ENCODE results near the gene NARF.
A peak's percentile ranks its signal among the peaks of the same experiment; 100 is the strongest.

NARF gene

GRCh38 chr17:82474223-82475010 lies 15.9 kb downstream of the NARF start:
- DNase-seq (ENCODE audit: low read depth), result no peak

GRCh38 chr17:82475458-82475857 lies 16.9 kb downstream of the NARF start:
- DNase-seq (ENCODE audit: low read depth), result no peak

DNA sequence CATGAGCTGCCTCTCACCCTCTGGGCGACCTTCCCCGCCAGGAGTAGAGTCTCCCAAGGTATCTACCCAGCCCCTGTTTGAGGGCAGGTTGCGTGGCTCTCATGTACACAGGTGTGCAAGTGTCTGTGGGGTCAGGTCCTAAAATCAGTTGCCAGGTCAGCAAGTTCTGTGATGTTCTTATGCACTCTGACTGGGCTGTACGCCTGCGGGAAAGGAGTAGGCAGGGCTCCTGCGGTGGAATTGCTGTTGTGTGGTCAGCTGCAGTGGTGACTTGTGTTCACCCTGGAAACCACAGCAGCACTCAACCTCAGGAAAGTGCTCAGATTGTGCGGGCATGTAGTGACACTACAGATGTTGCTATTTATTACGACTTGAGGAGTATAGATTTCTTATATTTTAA lies 19.4 kb downstream of the NARF start:
- DNase-seq (ENCODE audit: low read depth), result no peak

GRCh38 chr17:82479602-82480001 lies 21.1 kb downstream of the NARF start:
- DNase-seq (ENCODE audit: low read depth), result no peak

DNA sequence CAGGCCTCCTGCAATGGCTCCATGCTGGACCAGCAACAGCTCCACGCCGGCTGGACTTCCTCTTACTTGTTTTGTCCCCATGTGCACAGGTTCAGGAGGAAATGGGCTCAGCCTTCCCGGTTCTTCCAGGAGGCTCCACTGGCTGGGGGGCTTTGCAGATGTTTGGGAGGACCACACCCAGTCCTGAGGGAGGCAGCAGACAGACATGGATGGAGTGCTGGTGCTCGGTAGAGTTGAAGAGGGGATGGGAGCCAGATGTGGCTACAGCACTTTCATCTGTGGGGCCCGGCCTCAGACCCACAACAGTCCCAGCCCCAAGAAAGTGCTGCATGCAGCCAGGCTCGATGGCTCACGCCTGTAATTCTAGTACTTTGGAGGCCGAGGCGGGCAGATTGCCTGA lies 21.8 kb downstream of the NARF start:
- DNase-seq (ENCODE audit: low read depth), result no peak

DNA sequence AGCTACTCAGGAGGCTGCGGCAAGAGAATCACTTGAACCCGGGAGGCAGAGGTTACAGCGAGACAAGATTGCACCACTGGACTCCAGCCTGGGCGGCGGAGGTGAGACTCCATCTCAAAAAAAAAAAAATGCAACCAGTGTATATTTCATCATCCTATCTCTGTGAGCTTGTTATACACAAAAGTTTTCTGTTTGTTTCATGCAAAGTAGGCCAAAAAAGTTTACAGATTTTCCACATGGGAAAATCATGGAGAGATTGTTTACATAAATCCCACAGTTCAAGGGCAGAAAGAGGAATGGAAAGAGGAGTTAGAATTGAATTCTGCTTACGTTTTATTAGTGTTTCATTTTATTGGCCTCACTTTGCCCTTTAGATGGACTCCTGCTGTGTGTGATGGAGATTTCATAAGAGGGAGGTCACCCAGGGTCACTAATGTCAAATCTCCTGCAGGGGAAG lies 24.7 kb downstream of the NARF start:
- DNase-seq (ENCODE audit: low read depth), result no peak

- DNase-seq (ENCODE audit: low read depth), result no peak
These were observed 25.3 kb downstream of the NARF start for GRCh38 chr17:82483836-82484235.

GRCh38 chr17:82486231-82487094 lies 27.9 kb downstream of the NARF start:
- DNase-seq (ENCODE audit: low read depth), result no peak

- DNase-seq (ENCODE audit: low read depth), result no peak
These were observed 29.4 kb downstream of the NARF start for GRCh38 chr17:82487910-82488309.

DNA sequence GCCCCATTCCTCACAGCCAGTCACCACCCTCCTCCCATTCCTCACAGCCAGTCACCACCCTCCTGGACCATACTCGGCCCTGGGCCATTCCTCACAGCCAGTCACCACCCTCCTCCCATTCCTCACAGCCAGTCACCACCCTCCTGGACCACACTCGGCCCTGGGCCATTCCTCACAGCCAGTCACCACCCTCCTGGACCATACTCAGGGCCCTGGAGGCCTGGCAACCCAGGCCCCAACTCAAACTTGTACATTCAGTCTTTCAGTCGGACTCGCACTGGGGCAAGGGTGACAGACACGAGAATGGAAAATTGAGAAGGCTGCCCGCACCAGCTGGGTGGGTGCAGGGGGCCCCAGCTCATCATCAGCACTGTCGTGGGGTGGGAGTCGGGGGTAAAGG lies 30.6 kb downstream of the NARF start:
- DNase-seq (ENCODE audit: low read depth), result no peak

- no peak for DNase-seq (ENCODE audit: low read depth)
These were observed 31.4 kb downstream of the NARF start for GRCh38 chr17:82489851-82490511.

DNA sequence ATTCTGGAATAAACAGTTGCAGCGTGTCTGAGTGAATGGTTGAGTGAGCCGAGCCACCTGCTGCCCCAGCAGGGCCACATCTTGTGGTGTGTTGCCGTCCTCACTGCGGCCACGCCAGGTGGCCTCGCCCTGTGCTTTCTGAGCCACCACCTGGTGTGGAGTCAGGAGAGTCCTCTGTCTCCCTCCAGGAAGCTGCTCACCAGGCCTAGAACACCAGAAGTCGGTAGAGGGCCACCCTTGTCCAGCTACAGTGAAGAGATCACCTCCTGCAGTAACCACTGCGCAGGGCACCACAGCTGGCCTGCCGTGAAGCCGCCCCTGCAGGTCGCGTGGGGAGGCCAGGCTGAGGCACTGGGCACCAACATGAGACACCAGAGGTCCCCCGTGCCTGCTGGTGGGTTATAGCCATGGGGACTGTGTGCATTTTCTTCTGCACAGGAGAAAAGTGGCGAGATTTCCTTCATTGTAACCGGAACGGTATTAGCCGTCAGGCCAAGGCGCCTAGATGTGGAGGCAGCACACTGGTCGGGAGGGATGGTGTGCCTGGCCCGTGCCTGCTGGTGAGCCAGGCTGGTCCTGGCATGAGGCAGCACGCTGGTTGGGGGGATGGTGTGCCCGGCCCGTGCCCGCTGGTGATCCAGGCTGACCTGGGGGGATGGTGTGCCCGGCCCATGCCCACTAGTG lies 32.1 kb downstream of the NARF start:
- no peak for DNase-seq (ENCODE audit: low read depth)

GRCh38 chr17:82491196-82491530 lies 32.6 kb downstream of the NARF start:
- DNase-seq (ENCODE audit: low read depth), result no peak

GRCh38 chr17:82491533-82491932 lies 33.0 kb downstream of the NARF start:
- no peak for DNase-seq (ENCODE audit: low read depth)

DNA sequence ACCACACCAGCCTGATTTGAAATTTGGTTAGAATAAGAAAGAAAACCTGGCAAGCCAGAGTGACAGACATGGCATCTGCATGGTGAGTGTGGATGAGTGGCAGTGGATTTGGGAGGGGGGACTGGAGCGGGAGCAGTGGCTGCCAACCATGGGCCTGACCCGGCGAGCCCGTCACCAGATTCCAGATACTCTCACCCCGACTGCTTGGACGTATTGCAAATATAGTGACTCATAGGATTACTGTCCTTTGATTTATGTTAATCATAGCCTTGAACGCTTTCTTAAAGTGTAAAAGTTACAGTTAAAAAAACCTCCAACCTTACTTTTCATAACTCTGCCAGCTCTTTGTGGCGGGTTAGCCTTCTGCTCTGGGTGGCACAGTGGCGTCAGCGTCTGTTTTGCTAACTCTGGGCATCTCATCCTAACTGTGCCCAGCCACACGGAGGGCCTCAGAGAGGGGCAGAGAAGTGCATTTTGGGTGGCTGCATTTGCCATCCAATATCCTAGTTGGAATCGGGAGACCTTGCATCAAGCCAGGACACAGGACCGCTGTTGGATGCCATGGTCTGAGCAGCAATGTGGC lies 34.2 kb downstream of the NARF start:
- no peak for DNase-seq (ENCODE audit: low read depth)

GRCh38 chr17:82493226-82493781 lies 34.8 kb downstream of the NARF start:
- no peak for DNase-seq (ENCODE audit: low read depth)

- peak; percentile 79 for DNase-seq (ENCODE audit: low read depth)
These were observed 35.9 kb downstream of the NARF start for GRCh38 chr17:82494236-82495055.

- DNase-seq (ENCODE audit: low read depth), result no peak
These were observed 37.4 kb downstream of the NARF start for GRCh38 chr17:82495844-82496528.

- peak; percentile 58 for DNase-seq (ENCODE audit: low read depth)
These were observed 38.2 kb downstream of the NARF start for GRCh38 chr17:82496529-82497434.
